ENCODE data around the gene TMPRSS4. TPM values are rescaled to one million over a fixed set of nuclear protein-coding genes. Genes with fewer than 3 reads are reported as not detected.

The TMPRSS4 gene
- polyA plus RNA-seq, 1 donor from 2014 or later, result not detected

GRCh38 chr11:118051136-118051610 is 25.7 kb upstream of the TMPRSS4 start:
- peaks cover 2% of the 10 kb centered on the region for H3K36me3 Mint-ChIP-seq
- H3K4me1 Mint-ChIP-seq, result peaks cover 13 to 43% (median 26%) of the 10 kb centered on the region in 3 donors
- H3K27me3 Mint-ChIP-seq, result no peaks in the 10 kb centered on the region
- peak overlapping the region in 1 of 4 donors; percentile 79 for H3K4me3 Mint-ChIP-seq
- peak overlapping the region in 2 of 3 donors; percentile 32 to 81 for H3K27ac Mint-ChIP-seq
- no peaks in the 10 kb centered on the region for H3K9me3 Mint-ChIP-seq

DNA sequence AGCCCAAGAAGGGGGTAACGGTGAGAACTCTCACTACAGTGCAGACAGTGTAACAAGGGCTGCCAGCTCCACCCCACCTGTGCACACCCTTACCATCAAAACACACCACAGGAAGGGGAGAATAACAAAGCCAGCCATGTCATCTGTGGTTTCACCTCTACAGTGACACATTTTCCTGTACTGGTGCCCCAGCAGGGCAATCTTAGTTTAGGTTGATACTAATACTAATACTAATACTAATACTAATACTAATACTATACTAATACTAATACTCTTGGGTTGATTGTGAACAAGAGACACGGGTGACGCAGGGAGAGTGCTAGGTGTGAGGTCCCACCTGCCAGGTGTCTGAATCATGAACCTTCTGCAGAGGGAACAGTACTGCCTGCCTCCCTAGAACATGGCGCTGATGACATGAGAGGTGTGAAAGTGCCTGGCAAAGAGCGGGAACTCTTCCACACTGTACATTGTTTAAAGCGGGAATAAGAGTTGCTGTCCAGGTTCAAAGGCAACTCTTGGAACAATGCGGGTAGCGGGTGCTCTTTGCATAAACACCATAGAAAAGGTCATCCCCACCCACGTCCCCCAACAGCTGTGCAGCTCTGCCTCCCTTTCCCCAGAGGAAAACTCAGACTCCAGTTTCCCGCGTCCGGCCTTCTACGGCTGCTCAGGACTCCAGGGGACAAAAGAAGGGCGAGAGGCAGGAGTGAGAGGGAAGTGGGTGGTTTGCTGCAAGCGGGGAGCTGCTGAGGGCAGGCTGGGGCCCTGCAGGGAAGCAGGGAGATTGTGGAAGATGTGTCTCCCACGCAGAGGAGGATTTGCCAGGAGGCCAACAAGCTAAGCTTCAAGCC is 25.0 kb upstream of the TMPRSS4 start:
- H3K27me3 Mint-ChIP-seq, result no peaks in the 10 kb centered on the region
- peaks cover 13 to 38% (median 20%) of the 10 kb centered on the region in 3 donors for H3K4me1 Mint-ChIP-seq
- peak overlapping the region in 2 of 4 donors; percentile 1 to 79 for H3K4me3 Mint-ChIP-seq
- H3K27ac Mint-ChIP-seq, result peak overlapping the region; percentile 22 to 81 (median 32)
- peaks cover 2% of the 10 kb centered on the region for H3K36me3 Mint-ChIP-seq
- no peaks in the 10 kb centered on the region for H3K9me3 Mint-ChIP-seq

DNA sequence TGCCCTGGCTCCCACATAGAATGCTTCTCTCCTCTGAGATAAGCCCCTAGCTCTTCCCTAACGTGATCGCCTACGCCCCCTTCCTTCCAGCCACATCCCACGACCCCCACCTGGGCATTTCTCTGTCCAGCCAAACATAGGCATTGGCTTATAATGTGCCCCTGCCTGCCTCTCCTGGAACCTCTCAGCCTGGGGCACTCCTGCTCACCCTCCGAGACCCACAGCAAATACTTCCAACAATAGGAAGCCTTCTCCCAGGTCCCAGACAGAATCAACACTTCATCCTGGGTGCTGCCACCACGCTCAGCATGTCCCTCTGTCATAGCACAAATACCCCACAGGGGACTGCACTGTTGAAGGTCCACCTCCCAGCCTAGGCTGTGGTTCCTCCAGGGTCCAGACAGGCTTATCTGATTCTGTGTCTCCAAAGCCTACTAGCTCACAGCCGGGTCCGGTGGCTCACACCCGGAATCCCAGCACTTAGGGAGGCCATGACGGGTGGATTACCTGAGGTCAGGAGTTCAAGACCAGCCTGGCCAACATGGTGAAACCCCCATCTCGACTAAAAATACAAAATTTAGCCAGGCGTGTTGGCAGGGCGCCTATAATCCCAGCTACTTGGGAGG is 24.2 kb upstream of the TMPRSS4 start:
- Mint-ChIP-seq H3K27me3 (peaks cover 5% of the 10 kb centered on the region), H3K9me3 (no peaks in the 10 kb centered on the region), H3K4me3 (peak overlapping the region in 1 of 4 donors; percentile 50), H3K27ac (peak overlapping the region in 2 of 3 donors; percentile 22 to 34), H3K4me1 (peaks cover 13 to 34% (median 17%) of the 10 kb centered on the region in 3 donors), H3K36me3 (peaks cover 2% of the 10 kb centered on the region)

DNA sequence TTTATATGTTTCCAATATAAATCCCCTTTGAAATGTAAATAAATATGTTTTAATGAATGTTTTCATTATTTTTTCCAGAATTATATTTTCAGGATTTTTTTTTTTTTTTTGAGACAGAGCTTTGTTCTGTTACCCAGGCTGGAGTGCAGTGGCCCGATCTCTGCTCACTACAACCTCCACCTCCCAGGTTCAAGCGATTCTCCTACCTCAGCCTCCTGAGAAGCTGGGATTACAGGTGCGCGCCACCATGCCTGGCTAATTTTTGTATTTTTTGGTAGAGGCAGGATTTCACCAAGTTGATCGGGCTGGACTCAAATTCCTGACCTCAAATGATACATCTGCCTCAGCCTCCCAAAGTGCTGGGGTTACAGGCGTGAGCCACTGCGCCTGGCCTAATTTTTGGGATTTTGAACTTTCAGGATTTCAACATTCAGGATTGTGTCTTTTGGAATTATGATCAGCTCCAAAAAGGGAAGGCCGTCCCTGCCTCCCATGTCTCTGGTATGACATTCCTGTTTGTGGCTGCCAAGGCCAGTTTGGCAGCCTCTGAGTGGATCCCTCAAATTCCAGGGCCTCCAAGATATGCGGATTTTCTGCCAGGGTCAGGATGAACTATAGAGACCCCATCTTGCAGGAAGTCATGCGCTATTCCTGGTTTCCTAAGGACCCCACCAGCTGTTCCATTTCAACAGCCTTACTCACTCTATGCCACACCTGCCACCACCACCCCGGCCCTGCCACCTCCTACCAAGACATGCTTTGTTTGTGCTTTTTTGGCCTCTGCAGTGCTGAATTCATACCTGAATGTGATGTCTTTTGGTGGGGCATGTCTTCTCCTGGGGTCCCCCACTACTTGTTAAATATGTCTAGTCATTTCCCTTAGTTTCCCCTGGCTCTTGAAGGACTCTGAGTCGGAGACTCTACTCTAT is 21.9 kb upstream of the TMPRSS4 start:
- peaks cover 6% of the 10 kb centered on the region for H3K27me3 Mint-ChIP-seq
- no peak overlapping the region for H3K4me3 Mint-ChIP-seq

GRCh38 chr11:118055966-118056365 is 20.9 kb upstream of the TMPRSS4 start:
- peak overlapping the region in 1 of 3 donors; percentile 36 for H3K27ac Mint-ChIP-seq
- no peaks in the 10 kb centered on the region for H3K9me3 Mint-ChIP-seq
- H3K4me1 Mint-ChIP-seq, result peaks cover 13 to 20% (median 14%) of the 10 kb centered on the region in 3 donors
- H3K4me3 Mint-ChIP-seq, result no peak overlapping the region
- peaks cover 2% of the 10 kb centered on the region for H3K36me3 Mint-ChIP-seq
- peaks cover 6% of the 10 kb centered on the region for H3K27me3 Mint-ChIP-seq

More for the DNA sequence above, 21.9 kb upstream of the TMPRSS4 start:
- peaks cover 2% of the 10 kb centered on the region for H3K36me3 Mint-ChIP-seq
- H3K27ac Mint-ChIP-seq, result peak overlapping the region in 1 of 3 donors; percentile 36
- H3K9me3 Mint-ChIP-seq, result no peaks in the 10 kb centered on the region
- H3K4me1 Mint-ChIP-seq, result peaks cover 13 to 26% (median 19%) of the 10 kb centered on the region in 3 donors

GRCh38 chr11:118056806-118057205 is 20.1 kb upstream of the TMPRSS4 start:
- H3K27ac Mint-ChIP-seq, result no peak overlapping the region
- H3K36me3 Mint-ChIP-seq, result peaks cover 2% of the 10 kb centered on the region
- no peaks in the 10 kb centered on the region for H3K9me3 Mint-ChIP-seq
- H3K27me3 Mint-ChIP-seq, result peaks cover 6% of the 10 kb centered on the region
- no peak overlapping the region for H3K4me3 Mint-ChIP-seq
- H3K4me1 Mint-ChIP-seq, result peaks cover 6 to 13% (median 8%) of the 10 kb centered on the region in 3 donors

GRCh38 chr11:118057251-118058145 is 19.4 kb upstream of the TMPRSS4 start:
- Mint-ChIP-seq H3K27ac (no peak overlapping the region), H3K27me3 (peaks cover 6% of the 10 kb centered on the region), H3K4me3 (no peak overlapping the region), H3K4me1 (peaks cover 3 to 8% (median 5%) of the 10 kb centered on the region in 3 donors), H3K9me3 (no peaks in the 10 kb centered on the region), H3K36me3 (peaks cover 2% of the 10 kb centered on the region)

DNA sequence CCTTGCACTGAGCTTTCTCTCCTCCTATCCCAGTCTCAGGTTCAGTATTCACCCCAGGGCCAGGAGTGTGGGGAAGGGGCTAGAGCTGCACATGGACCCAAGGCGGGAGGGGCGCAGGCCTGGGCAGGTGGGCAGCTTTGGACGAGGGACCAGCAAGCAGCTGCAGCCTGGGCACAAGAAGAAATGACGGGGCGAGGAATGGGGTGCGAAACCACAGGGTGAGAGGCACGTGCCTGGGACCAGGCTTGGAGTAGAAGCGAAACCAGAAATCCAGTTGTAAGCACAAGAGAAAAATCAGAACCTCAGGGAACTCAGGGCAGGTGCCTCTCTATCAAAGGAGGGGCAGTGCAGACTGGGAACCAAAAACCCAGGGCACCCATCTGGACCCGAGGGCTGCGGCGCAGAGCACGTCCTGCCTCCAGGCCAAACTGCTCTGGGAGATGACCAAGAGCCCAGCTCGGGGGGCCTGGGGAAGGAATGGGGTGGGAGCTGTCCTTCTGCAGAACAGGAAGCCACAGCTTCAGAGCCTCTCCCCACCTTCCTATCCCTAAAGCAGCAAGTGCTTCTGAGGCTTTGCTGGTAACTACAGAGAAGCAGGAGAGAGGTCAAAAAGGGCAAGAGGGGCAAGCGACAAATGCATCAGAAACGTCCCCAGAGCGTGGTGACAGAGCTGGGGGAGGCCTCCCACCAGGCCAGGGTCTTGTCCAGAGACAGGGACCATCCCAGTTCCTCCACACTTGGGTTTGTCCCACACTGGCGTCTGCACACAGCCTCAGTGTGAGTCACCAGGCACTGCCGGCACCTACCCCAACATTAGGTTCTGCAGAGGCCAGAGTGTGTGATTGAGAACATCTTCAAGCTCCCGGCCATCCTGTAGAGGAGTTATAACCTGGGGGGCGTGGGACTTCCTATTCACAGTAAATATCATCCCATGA is 18.3 kb upstream of the TMPRSS4 start:
- H3K27me3 Mint-ChIP-seq, result peaks cover 9% of the 10 kb centered on the region
- no peaks in the 10 kb centered on the region for H3K9me3 Mint-ChIP-seq
- H3K36me3 Mint-ChIP-seq, result no peaks in the 10 kb centered on the region
- peaks cover under 1 to 2% (median 1%) of the 10 kb centered on the region in 3 donors for H3K4me1 Mint-ChIP-seq
- no peak overlapping the region for H3K27ac Mint-ChIP-seq
- H3K4me3 Mint-ChIP-seq, result no peak overlapping the region

DNA sequence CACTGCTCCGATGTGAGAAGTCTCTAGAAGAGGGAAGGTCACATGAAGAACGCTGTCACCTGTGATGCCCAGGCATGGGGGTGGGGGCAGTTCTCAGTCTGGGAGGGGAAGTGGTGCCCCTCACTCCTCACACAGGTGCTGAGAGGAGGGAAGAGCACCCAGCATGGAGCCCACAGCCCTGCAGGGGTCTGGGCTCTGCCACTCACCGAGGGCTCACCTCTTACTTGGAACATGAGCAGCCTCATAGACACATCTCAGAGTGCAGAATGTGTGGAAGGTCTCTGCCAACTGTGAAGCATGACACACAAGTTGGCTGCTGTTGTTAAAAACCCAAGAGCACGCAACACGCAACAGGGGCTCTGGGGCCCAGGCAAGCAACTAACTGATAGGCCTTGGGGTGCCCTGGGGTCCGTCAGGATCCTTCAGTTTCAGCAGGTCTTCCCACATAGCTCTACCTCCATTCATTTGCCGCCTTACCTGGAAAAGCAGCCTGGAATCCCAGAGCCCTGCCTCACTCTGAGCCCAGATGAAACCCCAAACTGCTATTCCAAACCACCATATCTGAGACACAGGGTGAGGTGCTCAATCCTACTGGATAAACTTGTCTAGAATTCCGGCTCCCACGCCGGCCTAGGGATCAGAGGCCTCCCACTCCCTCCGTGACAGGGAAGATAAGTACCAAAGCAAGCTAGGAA is 17.5 kb upstream of the TMPRSS4 start:
- Mint-ChIP-seq H3K4me3 (peak overlapping the region in 1 of 4 donors; percentile 45), H3K27me3 (peaks cover 9% of the 10 kb centered on the region), H3K36me3 (no peaks in the 10 kb centered on the region), H3K4me1 (peaks cover 0 to 2% (median 1%) of the 10 kb centered on the region in 3 donors), H3K9me3 (no peaks in the 10 kb centered on the region), H3K27ac (no peak overlapping the region)

- H3K9me3 Mint-ChIP-seq, result no peaks in the 10 kb centered on the region
- H3K4me1 Mint-ChIP-seq, result peaks cover 0 to 2% (median 1%) of the 10 kb centered on the region in 3 donors
- H3K4me3 Mint-ChIP-seq, result no peak overlapping the region
- no peaks in the 10 kb centered on the region for H3K36me3 Mint-ChIP-seq
- no peak overlapping the region for H3K27ac Mint-ChIP-seq
- H3K27me3 Mint-ChIP-seq, result peaks cover 9% of the 10 kb centered on the region
These were observed 16.7 kb upstream of the TMPRSS4 start for GRCh38 chr11:118060081-118060661.

- no peaks in the 10 kb centered on the region for H3K9me3 Mint-ChIP-seq
- H3K27ac Mint-ChIP-seq, result no peak overlapping the region
- no peak overlapping the region for H3K4me3 Mint-ChIP-seq
- H3K36me3 Mint-ChIP-seq, result no peaks in the 10 kb centered on the region
- peaks cover 0 to 3% (median 2%) of the 10 kb centered on the region in 3 donors for H3K4me1 Mint-ChIP-seq
- peaks cover 10% of the 10 kb centered on the region for H3K27me3 Mint-ChIP-seq
These were observed 16.0 kb upstream of the TMPRSS4 start for GRCh38 chr11:118060869-118061268.

GRCh38 chr11:118061586-118062125 is 15.2 kb upstream of the TMPRSS4 start:
- Mint-ChIP-seq H3K4me1 (peaks cover 0 to 3% (median 2%) of the 10 kb centered on the region in 3 donors), H3K27ac (no peak overlapping the region), H3K9me3 (no peaks in the 10 kb centered on the region), H3K4me3 (no peak overlapping the region), H3K27me3 (peaks cover 14% of the 10 kb centered on the region), H3K36me3 (no peaks in the 10 kb centered on the region)

Data from IgD-negative memory B cell (primary cell).